Fibroblast of villous mesenchyme (primary cell): ENCODE results near the gene ADARB1. TPM values are rescaled to one million over a fixed set of nuclear protein-coding genes. Genes with fewer than 3 reads are reported as not detected.

ENCODE experiments used
- DNase-seq: peaks from one replicate; pipeline ENCODE4 v3.0.0-alpha.2; 2010; ENCODE audit warnings: low read depth
- H3K4me3 ChIP-seq: 2 replicates; pipeline ENCODE4 v1.5.1; 2011; ENCODE audit warnings: low read depth, mild to moderate bottlenecking, low read length
- total RNA-seq: library from RNA; depleted of rRNA; stranded (reverse); fragments of >200 nt; gene quantifications from 2 replicates; pipeline ENCODE4 v1.2.3, GENCODE V29; 2012
- TF ChIP-seq, protein P1 (sequence below): IDR thresholded peaks from 2 replicates; pipeline ENCODE4 v1.5.1; 2012; ENCODE audit warnings: low read depth, mild to moderate bottlenecking, low read length; ENCODE audit not compliant: insufficient read depth

The ADARB1 gene
- total RNA-seq, 1 donor, result 16.4 TPM

- DNase-seq, result no peak
Measured at GRCh38 chr21:45250272-45250671, 175.9 kb downstream of the ADARB1 start.

DNA sequence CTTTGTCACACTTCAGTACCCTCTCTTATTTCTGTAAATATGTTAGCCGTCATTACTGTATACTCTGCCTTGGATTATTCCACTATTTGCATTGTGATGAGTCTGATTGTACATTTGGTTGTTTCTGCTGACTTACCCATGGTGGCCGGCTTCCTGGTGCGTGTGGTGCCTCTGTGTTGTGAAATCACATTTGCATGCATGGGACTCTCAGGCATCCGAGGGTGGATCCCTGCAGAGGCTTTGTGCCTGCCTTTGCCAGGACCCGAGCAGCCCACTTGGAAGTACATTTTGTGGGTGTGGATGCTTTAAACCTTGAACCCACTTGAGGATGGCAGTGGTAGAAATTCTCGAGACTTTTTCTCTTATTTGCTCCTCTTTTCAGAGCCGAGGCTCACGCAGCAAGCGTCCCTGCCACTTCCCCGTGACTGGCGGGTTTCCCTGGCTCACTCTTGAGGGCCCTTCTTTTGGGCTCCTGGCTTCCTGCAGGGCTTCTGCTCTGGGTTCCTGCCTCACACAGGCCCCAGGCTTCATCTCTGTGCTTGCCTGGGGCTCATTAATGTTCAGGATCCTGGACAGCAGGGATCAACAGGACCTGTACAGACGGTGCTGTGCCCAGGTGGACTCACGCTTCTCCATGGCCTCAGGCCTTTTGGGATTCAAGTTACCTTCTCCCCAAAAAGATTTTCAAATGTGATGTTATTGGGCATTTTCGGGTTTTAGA lies 176.7 kb downstream of the ADARB1 start:
- TF ChIP-seq, protein P1, sequence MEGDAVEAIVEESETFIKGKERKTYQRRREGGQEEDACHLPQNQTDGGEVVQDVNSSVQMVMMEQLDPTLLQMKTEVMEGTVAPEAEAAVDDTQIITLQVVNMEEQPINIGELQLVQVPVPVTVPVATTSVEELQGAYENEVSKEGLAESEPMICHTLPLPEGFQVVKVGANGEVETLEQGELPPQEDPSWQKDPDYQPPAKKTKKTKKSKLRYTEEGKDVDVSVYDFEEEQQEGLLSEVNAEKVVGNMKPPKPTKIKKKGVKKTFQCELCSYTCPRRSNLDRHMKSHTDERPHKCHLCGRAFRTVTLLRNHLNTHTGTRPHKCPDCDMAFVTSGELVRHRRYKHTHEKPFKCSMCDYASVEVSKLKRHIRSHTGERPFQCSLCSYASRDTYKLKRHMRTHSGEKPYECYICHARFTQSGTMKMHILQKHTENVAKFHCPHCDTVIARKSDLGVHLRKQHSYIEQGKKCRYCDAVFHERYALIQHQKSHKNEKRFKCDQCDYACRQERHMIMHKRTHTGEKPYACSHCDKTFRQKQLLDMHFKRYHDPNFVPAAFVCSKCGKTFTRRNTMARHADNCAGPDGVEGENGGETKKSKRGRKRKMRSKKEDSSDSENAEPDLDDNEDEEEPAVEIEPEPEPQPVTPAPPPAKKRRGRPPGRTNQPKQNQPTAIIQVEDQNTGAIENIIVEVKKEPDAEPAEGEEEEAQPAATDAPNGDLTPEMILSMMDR, result no peak
- no peak for DNase-seq
- no peak overlapping the region for H3K4me3 ChIP-seq

More at GRCh38 chr21:45250272-45250671, 175.9 kb downstream of the ADARB1 start:
- no peak overlapping the region for H3K4me3 ChIP-seq
- TF ChIP-seq, protein P1, result no peak

GRCh38 chr21:45251635-45252447 lies 177.5 kb downstream of the ADARB1 start:
- DNase-seq, result no peak
- no peak overlapping the region for H3K4me3 ChIP-seq
- TF ChIP-seq, protein P1, result no peak

GRCh38 chr21:45252448-45252925 lies 178.1 kb downstream of the ADARB1 start:
- DNase-seq, result no peak
- H3K4me3 ChIP-seq, result no peak overlapping the region
- TF ChIP-seq, protein P1, result no peak

DNA sequence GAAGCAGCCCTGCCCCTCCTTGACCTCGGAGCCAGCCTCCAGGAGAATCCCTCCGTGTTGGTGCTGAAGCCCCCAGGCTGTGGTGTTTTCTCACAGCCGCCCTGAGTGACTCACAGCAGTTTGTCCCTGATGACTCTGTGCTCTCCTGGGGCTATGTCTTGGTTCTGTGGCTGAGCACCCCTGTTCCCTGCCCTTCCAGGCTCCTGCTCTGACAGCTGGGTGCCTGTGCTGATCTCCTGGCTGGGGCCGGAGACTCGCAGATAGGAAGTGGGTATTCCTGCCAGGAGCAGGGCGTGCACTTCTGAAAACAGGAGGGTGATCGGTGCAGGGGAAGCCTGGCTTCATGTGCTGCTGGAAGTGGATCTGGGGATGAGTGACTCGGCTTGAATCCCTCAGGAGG lies 178.8 kb downstream of the ADARB1 start:
- no peak overlapping the region for H3K4me3 ChIP-seq
- DNase-seq, result no peak
- TF ChIP-seq, protein P1, result no peak

GRCh38 chr21:45253633-45254459 lies 179.5 kb downstream of the ADARB1 start:
- DNase-seq, result no peak
- TF ChIP-seq, protein P1, result no peak
- no peak overlapping the region for H3K4me3 ChIP-seq
